ENCODE measurements around the gene TLE1.

TLE1 gene

DNA sequence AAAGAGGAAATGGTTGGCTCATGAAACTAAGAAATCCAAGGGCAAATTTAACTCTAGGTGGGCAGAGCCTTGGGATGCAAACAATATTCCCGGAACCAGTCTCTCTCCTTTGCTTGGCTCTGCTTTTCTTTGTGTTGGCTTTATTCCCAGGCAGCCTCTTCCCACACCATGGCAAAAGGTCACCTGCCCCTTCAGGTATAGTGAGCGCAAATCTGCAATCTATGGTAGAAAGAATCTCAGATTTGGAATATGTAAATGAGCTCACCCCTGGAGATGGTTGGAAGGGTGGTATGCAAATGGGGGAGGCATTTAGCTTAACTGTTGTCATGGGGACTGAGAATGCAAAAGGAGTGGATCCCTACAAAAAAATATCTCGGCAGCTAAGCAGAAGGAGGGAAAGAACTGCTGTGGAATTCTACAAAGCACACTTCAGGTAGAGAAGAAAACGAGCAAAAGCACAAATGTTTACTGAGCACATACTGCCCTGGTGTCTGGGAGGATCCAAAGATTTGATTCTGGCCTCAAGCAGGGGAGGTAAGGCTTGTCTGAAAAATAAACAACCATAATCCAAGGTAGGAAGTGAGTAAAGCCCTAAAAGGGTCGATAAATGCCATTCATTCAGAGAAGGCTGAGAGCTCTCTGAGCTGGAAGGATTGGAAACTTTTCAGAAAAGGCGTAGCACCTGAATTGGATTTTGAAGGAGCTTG lies 139.7 kb downstream of the TLE1 start:
- no peak for DNase-seq (ENCODE audit: low read depth)

DNA sequence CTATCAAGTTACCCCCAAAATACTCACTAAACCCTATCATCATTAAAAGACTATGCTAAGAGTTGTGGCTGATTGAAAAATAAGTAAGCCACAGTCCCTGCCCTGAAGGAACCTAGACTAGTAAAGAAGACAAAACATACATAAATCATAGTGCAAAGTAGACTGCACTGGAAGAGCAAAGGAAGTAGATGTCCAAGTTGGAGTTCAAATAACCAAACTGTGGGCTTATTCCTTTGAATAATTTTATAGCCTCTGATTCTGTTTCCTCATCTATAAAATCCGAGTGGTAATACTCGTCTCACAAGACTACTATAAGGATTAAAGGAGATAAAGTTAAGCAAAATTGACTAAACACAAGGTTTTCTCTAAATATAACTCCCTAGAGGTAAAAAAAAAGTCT lies 140.4 kb downstream of the TLE1 start:
- DNase-seq (ENCODE audit: low read depth), result no peak

DNA sequence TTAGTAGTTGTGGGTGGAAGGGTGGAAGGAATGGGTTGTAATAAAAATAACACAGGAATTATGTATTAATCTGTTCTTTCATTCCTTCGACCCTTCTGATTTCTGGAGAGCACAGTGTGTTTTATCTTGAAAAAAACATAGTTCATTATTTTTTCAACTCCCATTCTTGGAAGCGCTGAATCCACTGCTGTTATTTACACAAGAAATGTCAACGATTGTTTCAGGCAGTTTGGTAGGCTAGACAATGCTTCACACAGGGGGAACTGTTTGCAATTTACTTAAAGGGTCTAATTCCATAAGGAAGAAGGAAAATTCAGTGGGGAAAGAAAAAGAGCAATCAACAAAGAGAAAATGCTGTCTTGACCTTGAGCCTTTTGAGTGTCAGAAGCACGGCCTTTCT lies 142.9 kb downstream of the TLE1 start:
- DNase-seq (ENCODE audit: low read depth), result no peak

DNA sequence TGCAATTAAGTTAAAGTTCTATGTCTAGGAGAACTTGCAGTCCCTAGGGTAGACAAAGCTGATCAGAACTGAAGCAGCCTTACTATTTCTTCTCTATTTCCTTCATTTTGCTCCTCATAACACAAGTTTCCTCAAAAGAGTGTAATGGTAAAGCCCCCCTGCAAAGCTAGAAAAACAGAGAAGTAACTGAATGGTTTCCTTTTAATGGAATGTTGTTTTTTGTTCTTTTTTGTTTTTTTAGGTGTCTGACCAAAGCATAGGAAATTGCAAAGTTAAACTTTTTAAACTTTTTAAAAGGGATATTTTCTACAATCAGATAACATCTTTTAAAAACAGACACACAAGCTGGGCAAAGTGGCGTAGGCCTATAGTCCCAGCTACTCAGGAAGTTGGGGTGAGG lies 145.7 kb downstream of the TLE1 start:
- no peak for DNase-seq (ENCODE audit: low read depth)

- DNase-seq (ENCODE audit: low read depth), result no peak
Observed at GRCh38 chr9:81542118-81542889, 147.0 kb downstream of the TLE1 start.

GRCh38 chr9:81540142-81540710 lies 149.1 kb downstream of the TLE1 start:
- DNase-seq (ENCODE audit: low read depth), result no peak

- DNase-seq (ENCODE audit: low read depth), result no peak
Observed at GRCh38 chr9:81539317-81539716, 150.0 kb downstream of the TLE1 start.

GRCh38 chr9:81538890-81539289 lies 150.5 kb downstream of the TLE1 start:
- DNase-seq (ENCODE audit: low read depth), result no peak

GRCh38 chr9:81537964-81538363 lies 151.4 kb downstream of the TLE1 start:
- no peak for DNase-seq (ENCODE audit: low read depth)

- DNase-seq (ENCODE audit: low read depth), result no peak
Observed at GRCh38 chr9:81536242-81537025, 152.9 kb downstream of the TLE1 start.

GRCh38 chr9:81535542-81536241 lies 153.7 kb downstream of the TLE1 start:
- no peak for DNase-seq (ENCODE audit: low read depth)

GRCh38 chr9:81534138-81534875 lies 155.0 kb downstream of the TLE1 start:
- DNase-seq (ENCODE audit: low read depth), result no peak

Data from fibroblast of gingiva (primary cell).